Body of pancreas (tissue), 4 donors: Measurements from ENCODE around the gene LMNTD1.

Experiments used
- CTCF ChIP-seq, 7 experiments: fragments of 450-650 bp in 4 of 7; fragments of 200-600 bp in 3 of 7; sonication (generic) in 3 of 7; IDR thresholded peaks; one replicate each; pipeline ENCODE4 v1.5.1; 2016 to 2019; ENCODE audit warnings: antibody characterized with exemption in 7 of 7
- POLR2A ChIP-seq, 3 donors: fragments of 450-650 bp; IDR thresholded peaks; one replicate each; pipeline ENCODE4 v1.6.1; 2016; ENCODE audit warnings: antibody characterized with exemption in 3 of 3, mild to moderate bottlenecking in 2 of 3

- TF ChIP-seq POLR2A (IDR thresholded peaks at IDR 0.05) (no peak), CTCF (IDR thresholded peaks at IDR 0.05) (no peak)
Measured at GRCh38 chr12:25502118-25502517, 51.0 kb downstream of the LMNTD1 start.
